Measurements from ENCODE around the gene ALS2CL.

ALS2CL gene

GRCh38 chr3:46664188-46664970 is 29.1 kb downstream of the ALS2CL start:
- DNase-seq (ENCODE audit: low read depth): no peak

GRCh38 chr3:46663591-46664135 is 29.8 kb downstream of the ALS2CL start:
- peak; percentile 9 for DNase-seq (ENCODE audit: low read depth)

- peak; percentile 33 for DNase-seq (ENCODE audit: low read depth)
Measured at GRCh38 chr3:46662771-46663551, 30.5 kb downstream of the ALS2CL start.

- DNase-seq (ENCODE audit: low read depth): no peak
Measured at GRCh38 chr3:46661776-46662766, 31.4 kb downstream of the ALS2CL start.

GRCh38 chr3:46660543-46661523 is 32.6 kb downstream of the ALS2CL start:
- DNase-seq (ENCODE audit: low read depth): no peak

GRCh38 chr3:46660003-46660402 is 33.5 kb downstream of the ALS2CL start:
- no peak for DNase-seq (ENCODE audit: low read depth)

- DNase-seq (ENCODE audit: low read depth): no peak
Measured at GRCh38 chr3:46659285-46659684, 34.2 kb downstream of the ALS2CL start.

GRCh38 chr3:46656778-46657556 is 36.5 kb downstream of the ALS2CL start:
- no peak for DNase-seq (ENCODE audit: low read depth)

GRCh38 chr3:46655271-46655670 is 38.2 kb downstream of the ALS2CL start:
- DNase-seq (ENCODE audit: low read depth): no peak

GRCh38 chr3:46651084-46651483 is 42.4 kb downstream of the ALS2CL start:
- DNase-seq (ENCODE audit: low read depth): no peak

- no peak for DNase-seq (ENCODE audit: low read depth)
Measured at GRCh38 chr3:46649436-46649835, 44.0 kb downstream of the ALS2CL start.

- no peak for DNase-seq (ENCODE audit: low read depth)
Measured at GRCh38 chr3:46648096-46648495, 45.4 kb downstream of the ALS2CL start.

- DNase-seq (ENCODE audit: low read depth): peak; percentile 45
Measured at GRCh38 chr3:46646700-46647099, 46.8 kb downstream of the ALS2CL start.

GRCh38 chr3:46643701-46644100 is 49.8 kb downstream of the ALS2CL start:
- DNase-seq (ENCODE audit: low read depth): no peak

- peak; percentile 26 for DNase-seq (ENCODE audit: low read depth)
Measured at GRCh38 chr3:46642971-46643370, 50.5 kb downstream of the ALS2CL start.

GRCh38 chr3:46640927-46641326 is 52.6 kb downstream of the ALS2CL start:
- DNase-seq (ENCODE audit: low read depth): no peak

GRCh38 chr3:46639221-46639620 is 54.3 kb downstream of the ALS2CL start:
- no peak for DNase-seq (ENCODE audit: low read depth)

GRCh38 chr3:46634856-46635255 is 58.6 kb downstream of the ALS2CL start:
- DNase-seq (ENCODE audit: low read depth): no peak

GRCh38 chr3:46632792-46633191 is 60.7 kb downstream of the ALS2CL start:
- DNase-seq (ENCODE audit: low read depth): peak; percentile 39
